Erythroblast (primary cell): ENCODE data around the gene PYCARD.

Experiments
- GATA1 ChIP-seq: IDR thresholded peaks from 2 replicates; pipeline ENCODE4 v1.6.1; 2011; ENCODE audit warnings: low read depth, mild to moderate bottlenecking, control low read depth, low read length, moderate library complexity
- POLR2A ChIP-seq: IDR thresholded peaks from 2 replicates; pipeline ENCODE4 v1.6.1; 2011; ENCODE audit warnings: mild to moderate bottlenecking, low read length

GRCh38 chr16:31238041-31238440 is 35.5 kb upstream of the PYCARD start:
- TF ChIP-seq POLR2A (no peak), GATA1 (no peak)
